ENCODE data around the gene GRAMD2B.
A peak's percentile ranks its signal among the peaks of the same experiment; 100 is the strongest.
"Not testable (repeated sequence)": the region's sequence is repeated elsewhere in the genome, so short reads cannot be mapped to it uniquely, and the experiment has no call there.

Gene GRAMD2B

GRCh38 chr5:126433701-126434100 lies 10.5 kb downstream of the GRAMD2B start:
- H3K4me3 Mint-ChIP-seq: no peak overlapping the region
- H3K9me3 Mint-ChIP-seq: no peaks in the 10 kb centered on the region
- no peak overlapping the region for H3K27ac Mint-ChIP-seq
- peaks cover 21% of the 10 kb centered on the region for H3K36me3 Mint-ChIP-seq (ENCODE audit: low read depth)
- H3K4me1 Mint-ChIP-seq (ENCODE audit: low read depth): peaks cover 15% of the 10 kb centered on the region
- no peaks in the 10 kb centered on the region for H3K27me3 Mint-ChIP-seq

DNA sequence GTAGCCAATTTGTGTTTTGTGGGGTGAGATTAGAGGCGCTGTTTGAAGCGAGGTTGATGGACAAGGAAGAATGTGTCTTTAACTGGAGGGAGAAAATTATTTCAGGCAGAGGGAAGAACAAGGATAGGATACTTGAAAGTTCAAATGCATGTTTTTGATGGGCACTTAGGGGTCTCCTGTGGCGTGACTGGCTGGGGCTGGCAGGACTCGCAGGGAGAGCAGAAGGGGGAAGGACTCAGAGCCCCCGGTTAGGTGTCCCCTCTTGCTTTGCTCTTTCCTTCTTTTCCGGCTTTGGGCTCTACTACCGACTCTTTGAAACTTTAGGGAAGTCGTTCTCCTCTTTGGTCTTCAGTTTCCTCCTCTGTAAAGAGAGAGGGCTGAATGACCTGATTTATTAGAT lies 12.1 kb downstream of the GRAMD2B start:
- H3K4me1 Mint-ChIP-seq (ENCODE audit: low read depth): peaks cover 19% of the 10 kb centered on the region
- H3K27me3 Mint-ChIP-seq: no peaks in the 10 kb centered on the region
- H3K9me3 Mint-ChIP-seq: no peaks in the 10 kb centered on the region
- no peak overlapping the region for H3K27ac Mint-ChIP-seq
- H3K36me3 Mint-ChIP-seq (ENCODE audit: low read depth): peaks cover 25% of the 10 kb centered on the region
- H3K4me3 Mint-ChIP-seq: no peak overlapping the region

GRCh38 chr5:126435714-126436113 lies 12.5 kb downstream of the GRAMD2B start:
- no peak overlapping the region for H3K4me3 Mint-ChIP-seq
- no peaks in the 10 kb centered on the region for H3K9me3 Mint-ChIP-seq
- no peak overlapping the region for H3K27ac Mint-ChIP-seq
- H3K4me1 Mint-ChIP-seq (ENCODE audit: low read depth): peaks cover 19% of the 10 kb centered on the region
- no peaks in the 10 kb centered on the region for H3K27me3 Mint-ChIP-seq
- peaks cover 28% of the 10 kb centered on the region for H3K36me3 Mint-ChIP-seq (ENCODE audit: low read depth)

DNA sequence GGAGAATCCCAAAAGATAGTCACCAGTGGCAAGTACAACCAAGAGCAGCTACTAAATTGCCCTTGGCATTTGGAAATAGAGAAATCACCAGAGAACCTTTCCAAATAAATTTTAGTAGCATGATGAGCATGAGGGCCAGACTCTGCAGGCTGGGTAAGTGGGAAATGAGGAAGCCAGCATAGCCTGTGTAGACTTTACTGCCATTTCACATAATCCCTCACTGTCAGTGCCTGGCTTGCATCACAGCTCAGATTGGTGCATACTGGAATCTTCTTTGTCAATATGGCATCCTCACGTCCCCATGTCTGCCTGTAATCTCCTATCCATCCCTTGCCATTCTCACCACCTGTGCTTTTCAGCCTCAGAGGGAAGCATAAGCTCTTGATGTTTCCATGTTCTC lies 14.5 kb downstream of the GRAMD2B start:
- H3K9me3 Mint-ChIP-seq: no peaks in the 10 kb centered on the region
- peaks cover 19% of the 10 kb centered on the region for H3K4me1 Mint-ChIP-seq (ENCODE audit: low read depth)
- H3K27ac Mint-ChIP-seq: peak overlapping the region; percentile 73
- no peaks in the 10 kb centered on the region for H3K27me3 Mint-ChIP-seq
- H3K36me3 Mint-ChIP-seq (ENCODE audit: low read depth): peaks cover 20% of the 10 kb centered on the region
- no peak overlapping the region for H3K4me3 Mint-ChIP-seq

- Mint-ChIP-seq H3K4me3 (peak overlapping the region; percentile 6), H3K36me3 (ENCODE audit: low read depth) (peaks cover 20% of the 10 kb centered on the region), H3K27ac (peak overlapping the region; percentile 73), H3K9me3 (no peaks in the 10 kb centered on the region), H3K4me1 (ENCODE audit: low read depth) (peaks cover 23% of the 10 kb centered on the region), H3K27me3 (no peaks in the 10 kb centered on the region)
Measured at GRCh38 chr5:126438267-126438666, 15.1 kb downstream of the GRAMD2B start.

GRCh38 chr5:126438868-126439267 lies 15.7 kb downstream of the GRAMD2B start:
- Mint-ChIP-seq H3K27me3 (no peaks in the 10 kb centered on the region), H3K36me3 (ENCODE audit: low read depth) (peaks cover 20% of the 10 kb centered on the region), H3K4me3 (no peak overlapping the region), H3K4me1 (ENCODE audit: low read depth) (peaks cover 28% of the 10 kb centered on the region), H3K27ac (peak overlapping the region; percentile 73), H3K9me3 (no peaks in the 10 kb centered on the region)

- H3K27ac Mint-ChIP-seq, H3K4me3 Mint-ChIP-seq, H3K27me3 Mint-ChIP-seq, H3K9me3 Mint-ChIP-seq: not testable (repeated sequence)
- peaks cover 37% of the 10 kb centered on the region for H3K4me1 Mint-ChIP-seq (ENCODE audit: low read depth)
- peaks cover 23% of the 10 kb centered on the region for H3K36me3 Mint-ChIP-seq (ENCODE audit: low read depth)
Measured at GRCh38 chr5:126439724-126440123, 16.5 kb downstream of the GRAMD2B start.

DNA sequence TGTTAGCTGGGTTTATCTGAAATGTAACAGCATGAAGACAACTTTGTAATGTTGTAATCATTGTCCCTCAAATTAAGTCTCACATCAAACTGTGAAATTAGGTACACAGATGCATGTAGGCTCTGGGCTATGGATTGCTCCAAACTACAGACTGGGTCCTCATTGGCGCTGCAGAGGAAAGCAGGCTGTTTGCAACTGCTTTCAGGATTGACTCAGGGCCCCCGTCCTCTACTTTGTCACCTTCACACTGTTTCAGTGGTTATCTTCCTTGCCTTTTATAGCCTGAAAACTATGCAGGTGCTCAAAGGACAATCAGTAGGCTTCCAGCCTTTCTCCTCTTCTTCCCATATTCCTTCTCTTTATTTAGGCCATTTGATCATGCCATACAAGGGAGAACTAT lies 18.0 kb downstream of the GRAMD2B start:
- H3K4me3 Mint-ChIP-seq: no peak overlapping the region
- H3K27me3 Mint-ChIP-seq: no peaks in the 10 kb centered on the region
- peaks cover 29% of the 10 kb centered on the region for H3K36me3 Mint-ChIP-seq (ENCODE audit: low read depth)
- H3K27ac Mint-ChIP-seq: no peak overlapping the region
- H3K9me3 Mint-ChIP-seq: no peaks in the 10 kb centered on the region
- peaks cover 52% of the 10 kb centered on the region for H3K4me1 Mint-ChIP-seq (ENCODE audit: low read depth)

GRCh38 chr5:126443374-126443851 lies 20.2 kb downstream of the GRAMD2B start:
- Mint-ChIP-seq H3K4me3 (no peak overlapping the region), H3K27ac (no peak overlapping the region), H3K4me1 (ENCODE audit: low read depth) (peaks cover 60% of the 10 kb centered on the region), H3K27me3 (no peaks in the 10 kb centered on the region), H3K36me3 (ENCODE audit: low read depth) (peaks cover 24% of the 10 kb centered on the region), H3K9me3 (no peaks in the 10 kb centered on the region)

DNA sequence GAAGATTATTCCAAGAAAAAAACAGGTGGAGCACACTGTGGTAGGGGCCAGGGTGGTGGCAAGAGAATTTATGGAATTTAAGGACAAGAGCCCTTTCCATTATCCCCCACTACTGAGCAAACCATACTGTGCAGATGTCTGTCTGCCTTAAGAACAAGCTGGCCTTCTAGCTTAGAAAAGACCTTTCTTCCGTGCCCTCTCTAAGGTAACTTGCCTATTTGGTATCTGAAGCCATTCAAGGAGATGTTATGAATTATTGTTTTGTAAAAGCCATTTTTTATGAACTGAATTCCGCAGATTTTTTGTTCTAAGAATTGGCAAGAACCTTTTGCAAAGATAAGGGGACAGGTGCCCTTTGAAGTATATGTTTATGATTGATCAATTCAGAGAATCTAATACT lies 20.9 kb downstream of the GRAMD2B start:
- Mint-ChIP-seq H3K27ac (no peak overlapping the region), H3K9me3 (no peaks in the 10 kb centered on the region), H3K27me3 (no peaks in the 10 kb centered on the region), H3K36me3 (ENCODE audit: low read depth) (peaks cover 18% of the 10 kb centered on the region), H3K4me1 (ENCODE audit: low read depth) (peaks cover 60% of the 10 kb centered on the region), H3K4me3 (no peak overlapping the region)

DNA sequence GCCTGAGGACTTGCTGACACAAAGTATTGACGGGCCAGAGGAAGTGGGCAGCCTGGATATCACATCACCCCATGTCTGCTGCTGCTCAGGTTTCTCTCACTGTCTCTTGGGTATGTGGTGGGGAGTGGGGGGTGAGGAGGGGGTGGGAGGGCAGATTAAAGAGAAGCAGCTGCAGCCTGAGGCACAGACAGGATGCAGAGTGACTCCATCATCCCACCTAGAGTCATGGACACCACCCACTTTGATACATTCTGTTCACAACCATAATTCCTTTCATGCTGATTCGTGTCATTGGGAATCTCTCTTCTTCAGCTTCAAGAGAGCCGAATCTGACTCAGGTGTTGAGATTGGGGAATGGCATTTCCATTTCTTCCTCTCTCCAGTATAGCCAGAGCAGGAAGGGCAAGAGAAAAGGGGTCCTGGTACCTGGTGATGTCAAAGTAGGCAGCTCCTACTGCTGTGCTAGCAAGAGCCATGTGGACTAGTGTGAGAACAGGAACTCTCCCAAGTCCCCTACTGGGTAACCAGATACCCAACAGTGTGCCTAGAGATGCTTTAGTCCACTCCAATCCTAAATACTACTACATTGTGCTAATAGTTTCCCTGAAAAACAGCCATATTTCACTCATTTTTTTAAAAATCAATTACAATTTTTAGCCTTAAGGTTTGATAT lies 22.4 kb downstream of the GRAMD2B start:
- peak overlapping the region; percentile 71 for H3K27ac Mint-ChIP-seq
- peaks cover 73% of the 10 kb centered on the region for H3K4me1 Mint-ChIP-seq (ENCODE audit: low read depth)
- peaks cover 14% of the 10 kb centered on the region for H3K36me3 Mint-ChIP-seq (ENCODE audit: low read depth)
- H3K27me3 Mint-ChIP-seq: no peaks in the 10 kb centered on the region
- no peak overlapping the region for H3K4me3 Mint-ChIP-seq
- no peaks in the 10 kb centered on the region for H3K9me3 Mint-ChIP-seq

DNA sequence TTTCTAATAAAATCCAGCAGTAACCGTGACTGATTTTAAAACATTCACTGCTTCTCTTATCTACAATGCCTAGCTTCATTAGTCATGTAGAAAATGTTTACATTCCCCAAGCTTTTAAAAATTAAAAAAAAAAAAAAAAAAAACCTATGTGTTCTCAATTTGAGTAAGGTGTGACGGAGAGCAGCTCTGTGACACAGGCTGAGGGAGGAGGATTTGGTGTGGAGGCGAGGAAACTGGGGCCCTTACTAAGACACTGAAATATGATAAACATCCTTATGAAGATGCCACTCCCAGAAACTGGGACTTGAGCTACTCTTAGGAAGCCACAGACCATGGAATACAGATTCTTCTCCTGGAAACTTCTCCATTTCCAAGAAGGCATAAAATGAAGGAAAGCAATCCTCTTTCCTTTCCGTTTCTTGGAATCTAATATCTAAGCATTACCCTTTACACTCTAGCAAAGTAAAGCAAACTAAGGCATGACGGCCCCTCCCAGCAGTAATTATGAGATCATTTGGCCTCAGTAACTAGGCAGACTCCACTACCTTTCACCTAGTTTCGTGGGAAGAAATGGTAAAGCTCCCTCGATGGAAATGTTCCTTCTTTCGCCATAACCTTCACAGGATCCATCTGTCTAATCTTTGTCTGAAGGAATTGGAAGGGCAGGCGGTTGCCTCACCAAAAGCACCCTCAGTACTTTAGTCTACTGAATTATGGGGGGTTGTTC lies 23.5 kb downstream of the GRAMD2B start:
- Mint-ChIP-seq H3K4me3 (peak overlapping the region; percentile 55), H3K9me3 (no peaks in the 10 kb centered on the region), H3K27me3 (no peaks in the 10 kb centered on the region), H3K4me1 (ENCODE audit: low read depth) (peaks cover 83% of the 10 kb centered on the region), H3K27ac (peak overlapping the region; percentile 36), H3K36me3 (ENCODE audit: low read depth) (peaks cover 14% of the 10 kb centered on the region)

DNA sequence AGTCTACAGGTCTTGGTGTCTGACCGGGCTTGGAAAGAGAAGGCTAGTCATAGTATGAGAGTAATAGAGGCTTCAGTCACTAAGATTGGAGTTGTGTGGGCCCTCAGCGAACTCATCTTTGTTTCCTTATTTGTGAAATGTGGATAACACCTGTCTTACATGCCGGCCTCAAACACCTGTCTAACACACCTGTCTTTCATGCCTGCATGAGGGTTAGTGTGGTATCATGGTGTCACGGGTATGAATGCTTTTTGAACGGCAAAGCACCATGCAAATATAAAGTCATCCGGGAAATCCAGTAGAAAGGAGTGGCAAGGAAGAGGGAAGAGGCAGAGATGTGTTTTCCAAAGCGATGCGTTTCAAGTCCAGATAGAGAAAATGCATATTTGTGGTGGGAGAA lies 25.5 kb downstream of the GRAMD2B start:
- no peaks in the 10 kb centered on the region for H3K9me3 Mint-ChIP-seq
- H3K4me3 Mint-ChIP-seq: peak overlapping the region; percentile 36
- H3K27me3 Mint-ChIP-seq: no peaks in the 10 kb centered on the region
- H3K36me3 Mint-ChIP-seq (ENCODE audit: low read depth): peaks cover 14% of the 10 kb centered on the region
- peak overlapping the region; percentile 42 for H3K27ac Mint-ChIP-seq
- peaks cover 93% of the 10 kb centered on the region for H3K4me1 Mint-ChIP-seq (ENCODE audit: low read depth)

DNA sequence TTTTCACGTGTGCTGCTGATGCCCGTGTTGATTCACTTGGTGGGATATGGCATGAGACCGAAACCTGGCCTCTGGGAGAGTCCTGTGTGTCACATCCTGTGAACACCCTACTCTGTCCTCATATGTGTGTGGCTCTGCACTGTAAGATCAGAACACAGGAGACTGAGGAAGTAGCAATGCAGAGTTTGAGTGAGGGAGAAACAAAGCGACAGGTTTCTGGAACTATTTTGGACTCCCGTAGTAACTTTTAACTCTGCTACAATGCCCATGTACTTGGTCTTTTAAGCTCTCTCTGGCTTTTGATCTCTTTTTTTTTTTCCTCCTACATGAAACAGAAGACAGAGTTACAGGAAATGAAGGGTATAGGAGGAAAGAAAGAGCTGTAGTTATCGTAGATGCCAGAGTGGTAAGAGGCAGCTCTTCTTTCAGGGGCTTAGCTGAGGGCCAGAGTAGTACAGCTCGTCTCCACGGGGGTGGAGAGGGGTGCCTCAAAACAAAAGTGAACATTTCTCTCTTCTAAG lies 26.6 kb downstream of the GRAMD2B start:
- Mint-ChIP-seq H3K27me3 (no peaks in the 10 kb centered on the region), H3K36me3 (ENCODE audit: low read depth) (peaks cover 11% of the 10 kb centered on the region), H3K9me3 (no peaks in the 10 kb centered on the region), H3K4me1 (ENCODE audit: low read depth) (peaks cover 83% of the 10 kb centered on the region), H3K4me3 (peak overlapping the region; percentile 81), H3K27ac (peak overlapping the region; percentile 95)

DNA sequence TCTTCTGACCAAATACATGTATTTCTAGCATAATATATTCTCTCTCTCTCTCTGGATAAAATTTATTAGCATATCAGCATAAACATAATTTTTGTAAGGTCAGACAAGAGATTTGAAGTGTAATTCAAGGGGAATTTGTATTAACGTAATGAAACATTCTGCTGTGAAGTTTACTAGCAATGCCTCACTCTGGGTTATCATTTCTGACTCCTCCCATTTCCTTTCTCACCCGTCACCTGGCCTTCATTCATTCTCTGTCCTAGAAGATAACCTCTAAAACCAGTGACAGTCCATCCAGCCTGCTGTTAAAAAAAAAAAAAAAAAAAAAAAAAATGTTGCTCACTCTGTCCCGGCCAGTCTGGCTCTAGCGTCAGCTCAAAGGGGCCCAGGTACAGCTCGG lies 27.1 kb downstream of the GRAMD2B start:
- H3K27me3 Mint-ChIP-seq: no peaks in the 10 kb centered on the region
- H3K27ac Mint-ChIP-seq: peak overlapping the region; percentile 95
- peak overlapping the region; percentile 81 for H3K4me3 Mint-ChIP-seq
- H3K4me1 Mint-ChIP-seq (ENCODE audit: low read depth): peaks cover 78% of the 10 kb centered on the region
- no peaks in the 10 kb centered on the region for H3K9me3 Mint-ChIP-seq
- peaks cover 11% of the 10 kb centered on the region for H3K36me3 Mint-ChIP-seq (ENCODE audit: low read depth)
